Astrocyte (in vitro differentiated cells and primary cell): ENCODE data around the gene RMND1. TPM values are rescaled to one million over a fixed set of nuclear protein-coding genes. Genes with fewer than 3 reads are reported as not detected.

Experiments
- DNase-seq: peaks from one replicate; pipeline ENCODE4 v3.0.0-alpha.2; 2010; ENCODE audit warnings: low read depth
- FAIRE-seq: peaks from 2 replicates; lab custom pipeline; 2011; peaks lifted over from hg19 to GRCh38; lab: Jason Lieb, UNC
- H2AFZ ChIP-seq: 2 replicates; pipeline ENCODE4 v1.6.0; 2012; ENCODE audit warnings: low read depth, low read length, inconsistent platforms
- H3K27ac ChIP-seq: 2 replicates; pipeline ENCODE4 v1.5.1; 2011; ENCODE audit warnings: low read depth, low read length, inconsistent platforms
- H3K27me3 ChIP-seq: 2 replicates; pipeline ENCODE4 v1.6.0; 2011; ENCODE audit warnings: low read length, inconsistent platforms; ENCODE audit not compliant: insufficient read depth
- H3K36me3 ChIP-seq: 2 replicates; pipeline ENCODE4 v1.5.1; 2011; ENCODE audit warnings: low read length, inconsistent platforms; ENCODE audit not compliant: insufficient read depth
- H3K4me1 ChIP-seq: 2 replicates; pipeline ENCODE4 v1.5.1; 2011; ENCODE audit warnings: low read length, inconsistent platforms; ENCODE audit not compliant: insufficient read depth
- H3K4me2 ChIP-seq: 2 replicates; pipeline ENCODE4 v1.6.0; 2012; ENCODE audit warnings: low read length, inconsistent platforms
- H3K4me3 ChIP-seq: 2 replicates; pipeline ENCODE4 v1.5.1; 2011; ENCODE audit warnings: low read depth, mild to moderate bottlenecking, low read length, inconsistent platforms; ENCODE audit not compliant: insufficient read depth
- H3K79me2 ChIP-seq: 2 replicates; pipeline ENCODE4 v1.6.0; 2012; ENCODE audit warnings: mild to moderate bottlenecking, low read length, inconsistent platforms; ENCODE audit not compliant: insufficient read depth
- H3K9ac ChIP-seq: 2 replicates; pipeline ENCODE4 v1.6.0; 2012; ENCODE audit warnings: mild to moderate bottlenecking, low read length, inconsistent platforms
- H3K9me3 ChIP-seq: 2 replicates; pipeline ENCODE4 v1.5.1; 2012; ENCODE audit warnings: low read depth, mild to moderate bottlenecking, low read length, inconsistent platforms; ENCODE audit not compliant: insufficient read depth
- H4K20me1 ChIP-seq: 2 replicates; pipeline ENCODE4 v1.6.0; 2012; ENCODE audit warnings: low read length, inconsistent platforms; ENCODE audit not compliant: insufficient read depth
- H3K27ac Mint-ChIP-seq: one replicate; pipeline ENCODE4 v1.8.0; 2021; ENCODE audit warnings: mild to moderate bottlenecking, mixed read lengths; ENCODE audit not compliant: unreplicated experiment
- H3K27me3 Mint-ChIP-seq: one replicate; pipeline ENCODE4 v1.8.0; 2021; ENCODE audit warnings: low read depth, mixed read lengths; ENCODE audit not compliant: unreplicated experiment
- H3K36me3 Mint-ChIP-seq: one replicate; pipeline ENCODE4 v1.8.0; 2021; ENCODE audit warnings: low read depth, mixed read lengths; ENCODE audit not compliant: unreplicated experiment
- H3K4me1 Mint-ChIP-seq: one replicate; pipeline ENCODE4 v1.8.0; 2021; ENCODE audit warnings: low read depth, mixed read lengths; ENCODE audit not compliant: unreplicated experiment
- H3K4me3 Mint-ChIP-seq: one replicate; pipeline ENCODE4 v1.8.0; 2021; ENCODE audit warnings: mild to moderate bottlenecking, moderate library complexity, mixed read lengths; ENCODE audit not compliant: unreplicated experiment
- H3K9me3 Mint-ChIP-seq: one replicate; pipeline ENCODE4 v1.8.0; 2021; ENCODE audit warnings: mild to moderate bottlenecking, mixed read lengths; ENCODE audit not compliant: unreplicated experiment
- CTCF ChIP-seq: IDR thresholded peaks from 2 replicates; pipeline ENCODE4 v1.5.1; 2011; ENCODE audit warnings: low read depth, mild to moderate bottlenecking, inconsistent platforms, low read length, moderate library complexity; ENCODE audit not compliant: insufficient read depth
- EZH2 ChIP-seq: IDR thresholded peaks from 2 replicates; pipeline ENCODE4 v1.6.1; 2012; ENCODE audit warnings: mild to moderate bottlenecking, low read length, inconsistent platforms; ENCODE audit not compliant: insufficient read depth
- total RNA-seq: library from RNA; stranded (reverse); gene quantifications from 2 replicates; pipeline ENCODE4 v1.2.1, GENCODE V29; 2021

The RMND1 gene
- total RNA-seq, 1 donor from 2014 or later, result 25.9 TPM

- H2AFZ ChIP-seq, result no peak overlapping the region
- H3K27ac Mint-ChIP-seq, result no peak overlapping the region
- TF ChIP-seq CTCF, result no peak
- H3K79me2 ChIP-seq, result peaks cover 83% of the 10 kb centered on the region
- no peaks in the 10 kb centered on the region for H3K27me3 ChIP-seq
- no peak for DNase-seq
- H3K4me3 ChIP-seq, result no peak overlapping the region
- H3K4me2 ChIP-seq, result no peak overlapping the region
- no peaks in the 10 kb centered on the region for H3K36me3 ChIP-seq
- peaks cover 7% of the 10 kb centered on the region for H3K36me3 Mint-ChIP-seq
- H3K27me3 Mint-ChIP-seq, result no peaks in the 10 kb centered on the region
- no peak for FAIRE-seq
- peaks cover 15% of the 10 kb centered on the region for H4K20me1 ChIP-seq
- H3K4me1 Mint-ChIP-seq, result peaks cover 34% of the 10 kb centered on the region
- no peaks in the 10 kb centered on the region for H3K9me3 Mint-ChIP-seq
- H3K9ac ChIP-seq, result no peak overlapping the region
- no peak overlapping the region for H3K27ac ChIP-seq
- peaks cover 44% of the 10 kb centered on the region for H3K4me1 ChIP-seq
- H3K4me3 Mint-ChIP-seq, result no peak overlapping the region
- H3K9me3 ChIP-seq, result no peaks in the 10 kb centered on the region
Observed at GRCh38 chr6:151441390-151442166, 10.3 kb downstream of the RMND1 start.

GRCh38 chr6:151440930-151441329 lies 11.0 kb downstream of the RMND1 start:
- DNase-seq (peak; percentile 15), FAIRE-seq (no peak)
- no peak overlapping the region for H2AFZ ChIP-seq
- no peak overlapping the region for H3K4me3 ChIP-seq
- H3K4me2 ChIP-seq, result no peak overlapping the region
- H3K27ac ChIP-seq, result no peak overlapping the region
- H4K20me1 ChIP-seq, result peaks cover 19% of the 10 kb centered on the region
- H3K36me3 ChIP-seq, result no peaks in the 10 kb centered on the region
- peaks cover 7% of the 10 kb centered on the region for H3K36me3 Mint-ChIP-seq
- no peak for TF ChIP-seq EZH2
- TF ChIP-seq CTCF, result peak; percentile 47
- no peak overlapping the region for H3K9ac ChIP-seq
- H3K27me3 Mint-ChIP-seq, result no peaks in the 10 kb centered on the region
- no peak overlapping the region for H3K27ac Mint-ChIP-seq
- no peaks in the 10 kb centered on the region for H3K27me3 ChIP-seq
- no peaks in the 10 kb centered on the region for H3K9me3 ChIP-seq
- peaks cover 42% of the 10 kb centered on the region for H3K4me1 ChIP-seq
- peaks cover 90% of the 10 kb centered on the region for H3K79me2 ChIP-seq
- H3K9me3 Mint-ChIP-seq, result no peaks in the 10 kb centered on the region
- H3K4me1 Mint-ChIP-seq, result peaks cover 35% of the 10 kb centered on the region
- no peak overlapping the region for H3K4me3 Mint-ChIP-seq

- no peak for DNase-seq
- H3K27me3 Mint-ChIP-seq, result no peaks in the 10 kb centered on the region
- peaks cover 90% of the 10 kb centered on the region for H3K79me2 ChIP-seq
- no peak overlapping the region for H3K4me3 ChIP-seq
- no peak overlapping the region for H3K4me3 Mint-ChIP-seq
- peaks cover 35% of the 10 kb centered on the region for H3K4me1 Mint-ChIP-seq
- no peaks in the 10 kb centered on the region for H3K9me3 Mint-ChIP-seq
- H3K27me3 ChIP-seq, result no peaks in the 10 kb centered on the region
- H3K9ac ChIP-seq, result no peak overlapping the region
- TF ChIP-seq CTCF (no peak), EZH2 (no peak)
- H3K9me3 ChIP-seq, result no peaks in the 10 kb centered on the region
- peaks cover 38% of the 10 kb centered on the region for H3K4me1 ChIP-seq
- H3K36me3 Mint-ChIP-seq, result peaks cover 7% of the 10 kb centered on the region
- no peak for FAIRE-seq
- peak overlapping the region; percentile 70 for H3K27ac Mint-ChIP-seq
- H3K27ac ChIP-seq, result no peak overlapping the region
- H3K4me2 ChIP-seq, result no peak overlapping the region
- no peak overlapping the region for H2AFZ ChIP-seq
- peaks cover 19% of the 10 kb centered on the region for H4K20me1 ChIP-seq
- no peaks in the 10 kb centered on the region for H3K36me3 ChIP-seq
Observed at GRCh38 chr6:151440498-151440897, 11.4 kb downstream of the RMND1 start.
